GM12878 (cell line): Measurements from ENCODE around the gene GLRX2. TPM values are rescaled to one million over a fixed set of nuclear protein-coding genes. Genes with fewer than 3 reads are reported as not detected.

Experiments
- ATAC-seq: fragments of 200-7000 bp; cut with Tn5 transposase; 3 replicates; pipeline ENCODE4 v1.9.1; 2020; ENCODE audit warnings: mild to moderate bottlenecking, moderate library complexity
- BruUV-seq: library from RNA; stranded (reverse); fragments of 400-500 nt; replicated peaks from 2 replicates; lab custom pipeline; 2021; lab: Mats Ljungman, UMichigan
- CTCF ChIA-PET: fragments of 300-600 bp; sonication (Branson Sonifier 250); formaldehyde crosslinking; extraction: SDS; loops from one replicate; lab custom pipeline; 2021; ENCODE audit warnings: inconsistent platforms; lab: Yijun Ruan, JAX
- POLR2A ChIA-PET: fragments of 350-600 bp; formaldehyde crosslinking; extraction: SDS; loops from one replicate; lab custom pipeline; 2021; ENCODE audit warnings: inconsistent platforms; lab: Charles Lee
- RAD21 ChIA-PET: fragments of 300-600 bp; sonication (Branson Sonifier 250); formaldehyde crosslinking; loops from one replicate; lab custom pipeline; 2023; ENCODE audit warnings: antibody characterized with exemption; ENCODE audit not compliant: unreplicated experiment; lab: Charles Lee
- SMC1A ChIA-PET: fragments of 300-600 bp; sonication (Branson Sonifier 250); formaldehyde crosslinking; loops from one replicate; lab custom pipeline; 2023; ENCODE audit not compliant: unreplicated experiment, uncharacterized antibody; lab: Charles Lee
- DNase-seq: peaks from one replicate; pipeline ENCODE4 v3.0.0-alpha.2; 2011; ENCODE audit warnings: low read depth, low spot score
- FAIRE-seq: peaks from 3 replicates; lab custom pipeline; 2011; peaks lifted over from hg19 to GRCh38; lab: Jason Lieb, UNC
- H2AFZ ChIP-seq: 2 replicates; pipeline ENCODE4 v1.6.0; 2011; ENCODE audit warnings: low read depth, low read length, control low read depth; ENCODE audit not compliant: control insufficient read depth
- H3K27ac ChIP-seq: 2 replicates; pipeline ENCODE4 v1.5.1; 2011; ENCODE audit warnings: control low read depth; ENCODE audit not compliant: control insufficient read depth, insufficient read depth
- H3K27me3 ChIP-seq, 2 experiments: replicated peaks in 1 of 2; 2 replicates each; pipeline versions ENCODE4 v1.6.0 to v1.6.1; 2011; ENCODE audit warnings: low read length in 1 of 2; ENCODE audit not compliant: control insufficient read depth in 2 of 2, insufficient read depth in 2 of 2
- H3K36me3 ChIP-seq, 2 experiments: 2 replicates each; pipeline ENCODE4 v1.5.1; 2011; ENCODE audit warnings: low read length in 1 of 2; ENCODE audit not compliant: control insufficient read depth in 2 of 2, insufficient read depth in 2 of 2
- H3K4me1 ChIP-seq: 2 replicates; pipeline ENCODE4 v1.6.1; 2011; ENCODE audit warnings: mild to moderate bottlenecking, low read length, moderate library complexity, mixed read lengths; ENCODE audit not compliant: control insufficient read depth, insufficient read depth
- H3K4me2 ChIP-seq: 2 replicates; pipeline ENCODE4 v1.6.0; 2011; ENCODE audit warnings: control low read depth; ENCODE audit not compliant: control insufficient read depth, insufficient read depth
- H3K4me3 ChIP-seq: fragments of 200-600 bp; sonication (generic); 2 replicates; pipeline ENCODE4 v1.5.1; 2016
- H3K79me2 ChIP-seq: 2 replicates; pipeline ENCODE4 v1.6.0; 2011; ENCODE audit warnings: low read length; ENCODE audit not compliant: control insufficient read depth, insufficient read depth
- H3K9ac ChIP-seq: 2 replicates; pipeline ENCODE4 v1.8.0; 2011; ENCODE audit warnings: low read length, control low read depth, mixed read lengths; ENCODE audit not compliant: control insufficient read depth, insufficient read depth
- H3K9me3 ChIP-seq: replicated peaks from 3 replicates; pipeline ENCODE4 v1.5.1; 2011; ENCODE audit warnings: mild to moderate bottlenecking, low read length; ENCODE audit not compliant: control insufficient read depth, insufficient read depth
- H4K20me1 ChIP-seq: 2 replicates; pipeline ENCODE4 v1.6.0; 2011; ENCODE audit not compliant: control insufficient read depth, insufficient read depth
- BCL3 ChIP-seq: IDR thresholded peaks from 2 replicates; pipeline ENCODE4 v1.6.1; 2011; ENCODE audit warnings: borderline replicate concordance, low read depth, mild to moderate bottlenecking, moderate library complexity, low read length; ENCODE audit not compliant: insufficient read depth, poor library complexity, severe bottlenecking
- CBFB ChIP-seq: IDR thresholded peaks from 2 replicates; pipeline ENCODE4 v1.6.1; 2016; ENCODE audit warnings: antibody characterized with exemption, low read depth
- CREB1 ChIP-seq: IDR thresholded peaks from 2 replicates; pipeline ENCODE4 v1.6.1; 2012; ENCODE audit warnings: low read depth, mild to moderate bottlenecking, inconsistent platforms
- ESRRA ChIP-seq: IDR thresholded peaks from 2 replicates; pipeline ENCODE4 v1.6.1; 2012; ENCODE audit warnings: mild to moderate bottlenecking, low read length, improper control_type of control experiment
- ETV6 ChIP-seq, 2 experiments: fragments of 450-650 bp in 1 of 2; IDR thresholded peaks in 1 of 2; conservative IDR thresholded peaks in 1 of 2; 2 replicates each; pipeline ENCODE4 v1.6.1; 2014; ENCODE audit warnings: antibody characterized with exemption in 1 of 2, borderline replicate concordance in 1 of 2, low read depth in 1 of 2, mild to moderate bottlenecking in 1 of 2, moderate library complexity in 1 of 2
- GABPA ChIP-seq: IDR thresholded peaks from 2 replicates; pipeline ENCODE4 v1.6.1; 2014; ENCODE audit warnings: antibody characterized with exemption, low read depth, mild to moderate bottlenecking, inconsistent platforms
- HDAC6 ChIP-seq: fragments of 200-600 bp; sonication (generic); IDR thresholded peaks from one replicate; pipeline ENCODE4 v1.8.0; 2017; ENCODE audit warnings: antibody characterized with exemption; ENCODE audit not compliant: unreplicated experiment
- IRF3 ChIP-seq: fragments of 450-650 bp; IDR thresholded peaks from 2 replicates; pipeline ENCODE4 v1.6.1; 2014; ENCODE audit warnings: mild to moderate bottlenecking
- KDM1A ChIP-seq: fragments of 200-600 bp; sonication (generic); IDR thresholded peaks from 2 replicates; pipeline ENCODE4 v1.6.1; 2016; ENCODE audit warnings: borderline replicate concordance
- NR2C2 ChIP-seq: IDR thresholded peaks from 2 replicates; pipeline ENCODE4 v1.6.1; 2011; ENCODE audit warnings: borderline replicate concordance, low read depth; ENCODE audit not compliant: control insufficient read depth, insufficient read length
- POLR2AphosphoS5 ChIP-seq: IDR thresholded peaks from 2 replicates; pipeline ENCODE4 v1.6.1; 2011; ENCODE audit warnings: mild to moderate bottlenecking, low read length, inconsistent platforms
- RAD21 ChIP-seq: IDR thresholded peaks from 2 replicates; pipeline ENCODE4 v1.6.1; 2011; ENCODE audit warnings: mild to moderate bottlenecking, low read depth, low read length, moderate library complexity; ENCODE audit not compliant: insufficient read depth
- SMAD1 ChIP-seq: fragments of 450-650 bp; IDR thresholded peaks from 2 replicates; pipeline ENCODE4 v1.6.1; 2018; ENCODE audit warnings: mild to moderate bottlenecking, low read depth; ENCODE audit not compliant: partially characterized antibody
- SPI1 ChIP-seq: IDR thresholded peaks from 2 replicates; pipeline ENCODE4 v1.6.1; 2011; ENCODE audit warnings: low read depth, mild to moderate bottlenecking, low read length, moderate library complexity, borderline replicate concordance; ENCODE audit not compliant: insufficient read depth
- TARDBP ChIP-seq: IDR thresholded peaks from 2 replicates; pipeline ENCODE4 v1.6.1; 2016; ENCODE audit warnings: borderline replicate concordance
- TCF7 ChIP-seq: IDR thresholded peaks from 2 replicates; pipeline ENCODE4 v1.6.1; 2014; ENCODE audit warnings: antibody characterized with exemption, borderline replicate concordance
- WGBS: methylation state at CpG from one replicate; pipeline ENCODE4 v1.1.6; 2016; ENCODE audit warnings: low lambda C conversion rate; ENCODE audit not compliant: insufficient replicate concordance, insufficient coverage; ENCODE audit errors: missing lambda C conversion rate; 5-methylcytosine and 5-hydroxymethylcytosine counted together
- in situ Hi-C: fragments of 300-500 bp; cut with MboI; formaldehyde crosslinking; loops from 9 replicates; pipeline ENCODE4 v1.14.3; 2018; ENCODE audit warnings: mixed read lengths
- intact Hi-C: fragments of 100-400 bp; cut with micrococcal nuclease; formaldehyde crosslinking; loops from one replicate; pipeline ENCODE4 v1.14.2; 2022; ENCODE audit not compliant: unreplicated experiment
- polyA plus RNA-seq, 11 experiments: library from polyadenylated mRNA; depleted of rRNA in 4 of 11; unstranded in 6 of 11; stranded (reverse) in 5 of 11; fragments of >200 nt; fragmentation: Nextera tagmentation in 4 of 11; fragmentation: Illumina TruSeq in 1 of 11; extraction: Ambion mirVana in 4 of 11; extraction: Trizol in 1 of 11; gene quantifications; 1 replicate in 1 of 11; 2 replicates in 10 of 11; pipeline versions ENCODE4 v1.2.1 to v1.2.3, GENCODE V29; 2011 to 2016; ENCODE audit warnings: inconsistent platforms in 2 of 11, missing spikeins in 2 of 11, low read depth in 1 of 11
- total RNA-seq, 4 experiments: library from RNA; depleted of rRNA in 3 of 4; stranded (reverse); fragments of >200 nt in 3 of 4; fragmentation: Illumina TruSeq in 1 of 4; extraction: Trizol in 1 of 4; gene quantifications; 2 replicates each; pipeline versions ENCODE4 v1.2.1 to v1.2.3, GENCODE V29; 2013 to 2021
- TF ChIP-seq, protein P1 (sequence below): fragments of 450-650 bp; IDR thresholded peaks from 2 replicates; pipeline ENCODE4 v1.6.1; 2016; ENCODE audit warnings: mild to moderate bottlenecking, moderate library complexity, borderline replicate concordance

Gene GLRX2
- total and polyA plus RNA-seq, 10 of the 15 experiments (the other 5 are each of a cell fraction or from before 2014, with no cell fraction given), result 5.5 to 67.6 (median 16.6) TPM

- FAIRE-seq (no peak), DNase-seq (no peak), ATAC-seq (no peak)
- H2AFZ ChIP-seq, result no peak overlapping the region
- POLR2A ChIA-PET, result interaction anchor here (1.3 kb wide), 1 partner anchor 11 kb away, joined by 3 read pairs; no protein-coding TSS in a partner anchor
- H3K79me2 ChIP-seq, result no peaks in the 10 kb centered on the region; the same call in 1 of the 2 replicates
- in situ Hi-C loops (no loop called here), intact Hi-C loops (no loop called here)
- TF ChIP-seq RAD21 (no peak), NR2C2 (no peak), CBFB (no peak), SMAD1 (no peak), HDAC6 (no peak), POLR2AphosphoS5 (no peak), CREB1 (no peak), TCF7 (no peak), GABPA (no peak), ETV6 (conservative IDR thresholded peaks at IDR 0.05 in 1 of 2, IDR thresholded peaks at IDR 0.05 in 1 of 2; ENCODE audit: borderline replicate concordance in 1 of 2, low read depth in 1 of 2) (no peak), IRF3 (no peak), BCL3 (no peak), SPI1 (no peak), KDM1A (no peak), ESRRA (no peak), TARDBP (no peak)
- TF ChIP-seq, protein P1, sequence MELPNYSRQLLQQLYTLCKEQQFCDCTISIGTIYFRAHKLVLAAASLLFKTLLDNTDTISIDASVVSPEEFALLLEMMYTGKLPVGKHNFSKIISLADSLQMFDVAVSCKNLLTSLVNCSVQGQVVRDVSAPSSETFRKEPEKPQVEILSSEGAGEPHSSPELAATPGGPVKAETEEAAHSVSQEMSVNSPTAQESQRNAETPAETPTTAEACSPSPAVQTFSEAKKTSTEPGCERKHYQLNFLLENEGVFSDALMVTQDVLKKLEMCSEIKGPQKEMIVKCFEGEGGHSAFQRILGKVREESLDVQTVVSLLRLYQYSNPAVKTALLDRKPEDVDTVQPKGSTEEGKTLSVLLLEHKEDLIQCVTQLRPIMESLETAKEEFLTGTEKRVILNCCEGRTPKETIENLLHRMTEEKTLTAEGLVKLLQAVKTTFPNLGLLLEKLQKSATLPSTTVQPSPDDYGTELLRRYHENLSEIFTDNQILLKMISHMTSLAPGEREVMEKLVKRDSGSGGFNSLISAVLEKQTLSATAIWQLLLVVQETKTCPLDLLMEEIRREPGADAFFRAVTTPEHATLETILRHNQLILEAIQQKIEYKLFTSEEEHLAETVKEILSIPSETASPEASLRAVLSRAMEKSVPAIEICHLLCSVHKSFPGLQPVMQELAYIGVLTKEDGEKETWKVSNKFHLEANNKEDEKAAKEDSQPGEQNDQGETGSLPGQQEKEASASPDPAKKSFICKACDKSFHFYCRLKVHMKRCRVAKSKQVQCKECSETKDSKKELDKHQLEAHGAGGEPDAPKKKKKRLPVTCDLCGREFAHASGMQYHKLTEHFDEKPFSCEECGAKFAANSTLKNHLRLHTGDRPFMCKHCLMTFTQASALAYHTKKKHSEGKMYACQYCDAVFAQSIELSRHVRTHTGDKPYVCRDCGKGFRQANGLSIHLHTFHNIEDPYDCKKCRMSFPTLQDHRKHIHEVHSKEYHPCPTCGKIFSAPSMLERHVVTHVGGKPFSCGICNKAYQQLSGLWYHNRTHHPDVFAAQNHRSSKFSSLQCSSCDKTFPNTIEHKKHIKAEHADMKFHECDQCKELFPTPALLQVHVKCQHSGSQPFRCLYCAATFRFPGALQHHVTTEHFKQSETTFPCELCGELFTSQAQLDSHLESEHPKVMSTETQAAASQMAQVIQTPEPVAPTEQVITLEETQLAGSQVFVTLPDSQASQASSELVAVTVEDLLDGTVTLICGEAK, result no peak
- BruUV-seq, result no TSS peak
- H3K27ac ChIP-seq, result no peak overlapping the region
- CTCF ChIA-PET, result interaction anchor here (1.3 to 2.7 kb wide), 3 partner anchors 19 to 113 kb away, joined by 3 to 11 read pairs (median 3); no protein-coding TSS in a partner anchor
- no peak overlapping the region for H3K9ac ChIP-seq
- H3K27me3 ChIP-seq, result no peaks in the 10 kb centered on the region
- H3K4me2 ChIP-seq, result no peak overlapping the region
- H3K4me1 ChIP-seq, result no peaks in the 10 kb centered on the region
- peaks cover 6 to 17% of the 10 kb centered on the region in 2 experiments for H3K36me3 ChIP-seq
- no peak overlapping the region for H3K4me3 ChIP-seq
- H3K9me3 ChIP-seq, result no peaks in the 10 kb centered on the region
- H4K20me1 ChIP-seq, result no peaks in the 10 kb centered on the region
- WGBS, result 66% methylated on average over 3 of the region's 3 CpGs
- SMC1A ChIA-PET, result interaction anchor here (1.0 kb wide), 1 partner anchor 18 kb away, joined by 3 read pairs; no protein-coding TSS in a partner anchor
- RAD21 ChIA-PET, result no interaction called here
These were observed 36.6 kb upstream of the GLRX2 start for GRCh38 chr1:193141804-193142203.
